Measurements from ENCODE around the gene CD14.
"Not testable (repeated sequence)": the region's sequence is repeated elsewhere in the genome, so short reads cannot be mapped to it uniquely, and the experiment has no call there.

CD14 gene

DNA sequence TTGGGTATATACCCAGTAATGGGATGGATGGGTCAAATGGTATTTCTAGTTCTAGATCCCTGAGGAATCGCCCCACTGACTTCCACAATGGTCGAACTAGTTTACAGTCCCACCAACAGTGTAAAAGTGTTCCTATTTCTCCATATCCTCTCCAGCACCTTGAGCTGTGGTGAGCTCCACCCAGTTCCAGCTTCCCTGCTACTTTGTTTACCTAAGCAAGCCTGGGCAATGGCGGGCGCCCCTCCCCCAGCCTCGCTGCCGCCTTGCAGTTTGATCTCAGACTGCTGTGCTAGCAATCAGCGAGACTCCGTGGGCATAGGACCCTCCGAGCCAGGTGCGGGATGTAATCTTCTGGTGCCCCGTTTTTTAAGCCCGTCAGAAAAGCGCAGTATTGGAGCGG, 39.9 kb downstream of the CD14 start:
- POLR2A ChIA-PET; H3K36me3 ChIP-seq (ENCODE audit: control insufficient read depth in 2 of 2, insufficient read depth in 1 of 2, low read length in 2 of 2); CTCF ChIA-PET; H3K4me1 ChIP-seq (ENCODE audit: control insufficient read depth, insufficient read depth, low read length); H3K4me3 ChIP-seq (ENCODE audit: low read depth, low read length); H3K27ac ChIP-seq (ENCODE audit: extremely low read depth, low read depth, low read length); H3K9me3 ChIP-seq (ENCODE audit: control insufficient read depth, insufficient read depth, low read depth, low read length): not testable (repeated sequence)
- 0 out of 2 replicates have a peak, but pooled peaks have one; percentile 13 for TF ChIP-seq ZBTB8A (tag by site-specific recombination; IDR thresholded peaks at IDR 0.05)

DNA sequence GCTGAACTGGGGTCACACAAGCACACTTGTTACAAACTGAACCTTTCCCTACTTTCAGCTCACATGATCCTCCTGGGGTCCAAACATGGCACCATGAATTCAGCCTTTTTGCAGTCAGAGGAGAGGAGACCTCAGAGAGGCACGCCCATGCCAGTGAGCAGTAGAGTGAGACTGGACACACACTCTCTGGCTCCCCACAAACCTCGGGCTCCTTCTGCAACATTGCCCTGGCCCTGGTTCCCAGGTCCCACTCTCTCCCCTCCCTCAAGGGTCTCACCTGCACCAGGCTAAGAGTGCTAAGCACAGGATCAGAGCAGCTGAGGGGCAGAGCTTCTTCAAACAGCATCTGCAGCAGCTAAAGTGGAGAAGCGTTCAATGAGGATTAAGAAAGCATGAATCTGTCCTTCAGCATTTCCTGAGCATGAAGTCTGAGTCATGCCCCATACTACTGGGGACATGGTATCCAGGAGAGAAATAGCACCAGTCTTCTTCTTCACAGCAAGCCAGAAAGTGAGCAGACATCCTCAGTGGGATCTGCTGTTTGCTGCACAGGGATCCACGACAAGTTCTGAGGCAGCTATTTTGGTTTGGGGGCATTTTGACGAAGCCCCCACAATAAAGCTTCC, 41.1 kb downstream of the CD14 start:
- peaks cover 8% of the 10 kb centered on the region; the same call in 1 of the 2 replicates for H3K4me1 ChIP-seq (ENCODE audit: control insufficient read depth, insufficient read depth, low read length)
- H3K4me3 ChIP-seq (ENCODE audit: low read depth, low read length): no peak overlapping the region
- no peak overlapping the region for H3K27ac ChIP-seq (ENCODE audit: extremely low read depth, low read depth, low read length)
- H3K36me3 ChIP-seq (ENCODE audit: control insufficient read depth in 2 of 2, insufficient read depth in 1 of 2, low read length in 2 of 2): no peaks in the 10 kb centered on the region
- H3K9me3 ChIP-seq (ENCODE audit: control insufficient read depth, insufficient read depth, low read depth, low read length): no peaks in the 10 kb centered on the region
- no peak for TF ChIP-seq SALL2 (tag by site-specific recombination; IDR thresholded peaks at IDR 0.05; ENCODE audit: borderline replicate concordance)
- TF ChIP-seq, protein P1, sequence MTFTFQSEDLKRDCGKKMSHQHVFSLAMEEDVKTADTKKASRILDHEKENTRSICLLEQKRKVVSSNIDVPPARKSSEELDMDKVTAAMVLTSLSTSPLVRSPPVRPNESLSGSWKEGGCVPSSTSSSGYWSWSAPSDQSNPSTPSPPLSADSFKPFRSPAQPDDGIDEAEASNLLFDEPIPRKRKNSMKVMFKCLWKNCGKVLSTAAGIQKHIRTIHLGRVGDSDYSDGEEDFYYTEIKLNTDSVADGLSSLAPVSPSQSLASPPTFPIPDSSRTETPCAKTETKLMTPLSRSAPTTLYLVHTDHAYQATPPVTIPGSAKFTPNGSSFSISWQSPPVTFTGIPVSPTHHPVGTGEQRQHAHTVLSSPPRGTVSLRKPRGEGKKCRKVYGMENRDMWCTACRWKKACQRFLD (tag by site-specific recombination; IDR thresholded peaks at IDR 0.05): no peak
- TF ChIP-seq SCRT1 (tag by site-specific recombination; IDR thresholded peaks at IDR 0.05; ENCODE audit: borderline replicate concordance): no peak
- no peak for TF ChIP-seq ZNF658 (tag by site-specific recombination; IDR thresholded peaks at IDR 0.05)
- TF ChIP-seq ZNF624 (tag by site-specific recombination; IDR thresholded peaks at IDR 0.05): no peak
- TF ChIP-seq TCF7L2 (IDR thresholded peaks at IDR 0.05; ENCODE audit: borderline replicate concordance, low read depth, low read length): no peak
- TF ChIP-seq, protein P2, sequence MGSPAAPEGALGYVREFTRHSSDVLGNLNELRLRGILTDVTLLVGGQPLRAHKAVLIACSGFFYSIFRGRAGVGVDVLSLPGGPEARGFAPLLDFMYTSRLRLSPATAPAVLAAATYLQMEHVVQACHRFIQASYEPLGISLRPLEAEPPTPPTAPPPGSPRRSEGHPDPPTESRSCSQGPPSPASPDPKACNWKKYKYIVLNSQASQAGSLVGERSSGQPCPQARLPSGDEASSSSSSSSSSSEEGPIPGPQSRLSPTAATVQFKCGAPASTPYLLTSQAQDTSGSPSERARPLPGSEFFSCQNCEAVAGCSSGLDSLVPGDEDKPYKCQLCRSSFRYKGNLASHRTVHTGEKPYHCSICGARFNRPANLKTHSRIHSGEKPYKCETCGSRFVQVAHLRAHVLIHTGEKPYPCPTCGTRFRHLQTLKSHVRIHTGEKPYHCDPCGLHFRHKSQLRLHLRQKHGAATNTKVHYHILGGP (tag by site-specific recombination; IDR thresholded peaks at IDR 0.05): no peak
- TF ChIP-seq ZNF785 (tag by site-specific recombination; IDR thresholded peaks at IDR 0.05): no peak
- TF ChIP-seq ZNF202 (tag by site-specific recombination; IDR thresholded peaks at IDR 0.05; ENCODE audit: borderline replicate concordance): no peak
- TF ChIP-seq, protein P3, sequence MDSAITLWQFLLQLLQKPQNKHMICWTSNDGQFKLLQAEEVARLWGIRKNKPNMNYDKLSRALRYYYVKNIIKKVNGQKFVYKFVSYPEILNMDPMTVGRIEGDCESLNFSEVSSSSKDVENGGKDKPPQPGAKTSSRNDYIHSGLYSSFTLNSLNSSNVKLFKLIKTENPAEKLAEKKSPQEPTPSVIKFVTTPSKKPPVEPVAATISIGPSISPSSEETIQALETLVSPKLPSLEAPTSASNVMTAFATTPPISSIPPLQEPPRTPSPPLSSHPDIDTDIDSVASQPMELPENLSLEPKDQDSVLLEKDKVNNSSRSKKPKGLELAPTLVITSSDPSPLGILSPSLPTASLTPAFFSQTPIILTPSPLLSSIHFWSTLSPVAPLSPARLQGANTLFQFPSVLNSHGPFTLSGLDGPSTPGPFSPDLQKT (IDR thresholded peaks at IDR 0.05; ENCODE audit: borderline replicate concordance, low read depth, low read length): no peak
- no peak for TF ChIP-seq ZNF274 (IDR thresholded peaks at IDR 0.05; ENCODE audit: low read length)
- no peak for TF ChIP-seq ZNF274 (tag by site-specific recombination; IDR thresholded peaks at IDR 0.05; ENCODE audit: borderline replicate concordance)
- TF ChIP-seq, protein P4, sequence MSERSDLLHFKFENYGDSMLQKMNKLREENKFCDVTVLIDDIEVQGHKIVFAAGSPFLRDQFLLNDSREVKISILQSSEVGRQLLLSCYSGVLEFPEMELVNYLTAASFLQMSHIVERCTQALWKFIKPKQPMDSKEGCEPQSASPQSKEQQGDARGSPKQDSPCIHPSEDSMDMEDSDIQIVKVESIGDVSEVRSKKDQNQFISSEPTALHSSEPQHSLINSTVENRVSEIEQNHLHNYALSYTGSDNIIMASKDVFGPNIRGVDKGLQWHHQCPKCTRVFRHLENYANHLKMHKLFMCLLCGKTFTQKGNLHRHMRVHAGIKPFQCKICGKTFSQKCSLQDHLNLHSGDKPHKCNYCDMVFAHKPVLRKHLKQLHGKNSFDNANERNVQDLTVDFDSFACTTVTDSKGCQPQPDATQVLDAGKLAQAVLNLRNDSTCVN (tag by site-specific recombination; optimal IDR thresholded peaks at IDR 0.05): no peak
- TF ChIP-seq, protein P5, sequence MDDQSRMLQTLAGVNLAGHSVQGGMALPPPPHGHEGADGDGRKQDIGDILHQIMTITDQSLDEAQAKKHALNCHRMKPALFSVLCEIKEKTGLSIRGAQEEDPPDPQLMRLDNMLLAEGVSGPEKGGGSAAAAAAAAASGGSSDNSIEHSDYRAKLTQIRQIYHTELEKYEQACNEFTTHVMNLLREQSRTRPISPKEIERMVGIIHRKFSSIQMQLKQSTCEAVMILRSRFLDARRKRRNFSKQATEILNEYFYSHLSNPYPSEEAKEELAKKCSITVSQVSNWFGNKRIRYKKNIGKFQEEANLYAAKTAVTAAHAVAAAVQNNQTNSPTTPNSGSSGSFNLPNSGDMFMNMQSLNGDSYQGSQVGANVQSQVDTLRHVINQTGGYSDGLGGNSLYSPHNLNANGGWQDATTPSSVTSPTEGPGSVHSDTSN (CRISPR knock-in tag; IDR thresholded peaks at IDR 0.05): no peak
- no peak for TF ChIP-seq ZNF792 (tag by site-specific recombination; IDR thresholded peaks at IDR 0.05)
- TF ChIP-seq RBAK (tag by site-specific recombination; IDR thresholded peaks at IDR 0.05): no peak
- ChIA-PET POLR2A (no interaction called here), CTCF (no interaction called here)

Measured in HEK293 (cell line).